Skin epidermis (tissue), 12 donors: ENCODE results near the gene WNT8A.

ENCODE experiments used
- H3K27ac ChIP-seq, 21 experiments: fragments of 200-600 bp; sonication (generic) in 11 of 21; one replicate each; pipeline ENCODE4 v1.5.0; 2020; ENCODE audit warnings: mild to moderate bottlenecking in 3 of 21, inconsistent platforms in 2 of 21, moderate library complexity in 2 of 21
- H3K4me3 ChIP-seq, 7 experiments: fragments of 200-600 bp; sonication (generic) in 2 of 7; one replicate each; pipeline ENCODE4 v1.5.0; 2020; ENCODE audit warnings: inconsistent platforms in 2 of 7, mild to moderate bottlenecking in 2 of 7, moderate library complexity in 1 of 7

The WNT8A gene

GRCh38 chr5:138078006-138078643 is 5.7 kb upstream of the WNT8A start:
- no peak overlapping the region for H3K27ac ChIP-seq
- no peak overlapping the region for H3K4me3 ChIP-seq

- H3K27ac ChIP-seq, result no peak overlapping the region
- H3K4me3 ChIP-seq, result no peak overlapping the region
Observed at GRCh38 chr5:138082033-138082432, 1.8 kb upstream of the WNT8A start.

- Histone ChIP-seq H3K27ac (no peak overlapping the region), H3K4me3 (no peak overlapping the region)
Observed at GRCh38 chr5:138091685-138092084, 7.9 kb downstream of the WNT8A start.

GRCh38 chr5:138092301-138092700 is 8.5 kb downstream of the WNT8A start:
- no peak overlapping the region for H3K4me3 ChIP-seq
- no peak overlapping the region for H3K27ac ChIP-seq

- no peak overlapping the region for H3K4me3 ChIP-seq
- no peak overlapping the region for H3K27ac ChIP-seq
Observed at GRCh38 chr5:138093036-138093435, 9.2 kb downstream of the WNT8A start.

GRCh38 chr5:138095100-138095907 is 11.5 kb downstream of the WNT8A start:
- Histone ChIP-seq H3K27ac (no peak overlapping the region), H3K4me3 (no peak overlapping the region)

GRCh38 chr5:138096363-138096762 is 12.5 kb downstream of the WNT8A start:
- H3K4me3 ChIP-seq, result no peak overlapping the region

GRCh38 chr5:138096997-138097828 is 13.4 kb downstream of the WNT8A start:
- H3K27ac ChIP-seq, result no peak overlapping the region

More at GRCh38 chr5:138096363-138096762, 12.5 kb downstream of the WNT8A start:
- H3K27ac ChIP-seq, result no peak overlapping the region

GRCh38 chr5:138102454-138103318 is 18.9 kb downstream of the WNT8A start:
- Histone ChIP-seq H3K27ac (no peak overlapping the region), H3K4me3 (no peak overlapping the region)

More at GRCh38 chr5:138096997-138097828, 13.4 kb downstream of the WNT8A start:
- no peak overlapping the region for H3K4me3 ChIP-seq

- Histone ChIP-seq H3K4me3 (no peak overlapping the region), H3K27ac (no peak overlapping the region)
Observed at GRCh38 chr5:138103319-138103637, 19.4 kb downstream of the WNT8A start.

GRCh38 chr5:138105709-138106108 is 21.9 kb downstream of the WNT8A start:
- no peak overlapping the region for H3K27ac ChIP-seq
- no peak overlapping the region for H3K4me3 ChIP-seq

- no peak overlapping the region for H3K27ac ChIP-seq
- H3K4me3 ChIP-seq, result no peak overlapping the region
Observed at GRCh38 chr5:138107213-138107612, 23.4 kb downstream of the WNT8A start.

GRCh38 chr5:138109463-138110265 is 25.8 kb downstream of the WNT8A start:
- Histone ChIP-seq H3K27ac (no peak overlapping the region), H3K4me3 (no peak overlapping the region)

- Histone ChIP-seq H3K4me3 (no peak overlapping the region), H3K27ac (no peak overlapping the region)
Observed at GRCh38 chr5:138110266-138110963, 26.6 kb downstream of the WNT8A start.

GRCh38 chr5:138111181-138111580 is 27.3 kb downstream of the WNT8A start:
- no peak overlapping the region for H3K4me3 ChIP-seq
- no peak overlapping the region for H3K27ac ChIP-seq

- no peak overlapping the region for H3K27ac ChIP-seq
- H3K4me3 ChIP-seq, result no peak overlapping the region
Observed at GRCh38 chr5:138111937-138112336, 28.1 kb downstream of the WNT8A start.

GRCh38 chr5:138115254-138115653 is 31.4 kb downstream of the WNT8A start:
- Histone ChIP-seq H3K27ac (no peak overlapping the region), H3K4me3 (no peak overlapping the region)

GRCh38 chr5:138128334-138128733 is 44.5 kb downstream of the WNT8A start:
- no peak overlapping the region for H3K4me3 ChIP-seq

More at GRCh38 chr5:138128334-138128733, 44.5 kb downstream of the WNT8A start:
- H3K27ac ChIP-seq, result no peak overlapping the region
